ENCODE data around the gene IFT20.

- no peak for TF ChIP-seq GATA2 (IDR thresholded peaks at IDR 0.05; ENCODE audit: low read depth, low read length)
- no peak for TF ChIP-seq GATA3 (IDR thresholded peaks at IDR 0.05; ENCODE audit: low read depth, low read length)
Measured at GRCh38 chr17:28372203-28372944, 37.1 kb upstream of the IFT20 start.

Measured in SH-SY5Y (cell line).